AG09319 (cell line): ENCODE results near the gene CDH13.

Experiments used
- DNase-seq: peaks from one replicate; pipeline ENCODE4 v3.0.0-alpha.2; 2010; ENCODE audit warnings: low read depth; ENCODE audit errors: extremely low read depth
- TF ChIP-seq, protein P1 (sequence below): IDR thresholded peaks from 2 replicates; pipeline ENCODE4 v1.5.1; 2011; ENCODE audit warnings: low read depth, mild to moderate bottlenecking, inconsistent platforms, low read length, moderate library complexity

Gene CDH13

GRCh38 chr16:83351846-83352245, 725.1 kb downstream of the CDH13 start:
- no peak for DNase-seq
- TF ChIP-seq, protein P1, sequence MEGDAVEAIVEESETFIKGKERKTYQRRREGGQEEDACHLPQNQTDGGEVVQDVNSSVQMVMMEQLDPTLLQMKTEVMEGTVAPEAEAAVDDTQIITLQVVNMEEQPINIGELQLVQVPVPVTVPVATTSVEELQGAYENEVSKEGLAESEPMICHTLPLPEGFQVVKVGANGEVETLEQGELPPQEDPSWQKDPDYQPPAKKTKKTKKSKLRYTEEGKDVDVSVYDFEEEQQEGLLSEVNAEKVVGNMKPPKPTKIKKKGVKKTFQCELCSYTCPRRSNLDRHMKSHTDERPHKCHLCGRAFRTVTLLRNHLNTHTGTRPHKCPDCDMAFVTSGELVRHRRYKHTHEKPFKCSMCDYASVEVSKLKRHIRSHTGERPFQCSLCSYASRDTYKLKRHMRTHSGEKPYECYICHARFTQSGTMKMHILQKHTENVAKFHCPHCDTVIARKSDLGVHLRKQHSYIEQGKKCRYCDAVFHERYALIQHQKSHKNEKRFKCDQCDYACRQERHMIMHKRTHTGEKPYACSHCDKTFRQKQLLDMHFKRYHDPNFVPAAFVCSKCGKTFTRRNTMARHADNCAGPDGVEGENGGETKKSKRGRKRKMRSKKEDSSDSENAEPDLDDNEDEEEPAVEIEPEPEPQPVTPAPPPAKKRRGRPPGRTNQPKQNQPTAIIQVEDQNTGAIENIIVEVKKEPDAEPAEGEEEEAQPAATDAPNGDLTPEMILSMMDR = no peak

GRCh38 chr16:83353241-83353640, 726.5 kb downstream of the CDH13 start:
- TF ChIP-seq, protein P1 = no peak
- DNase-seq = no peak

DNA sequence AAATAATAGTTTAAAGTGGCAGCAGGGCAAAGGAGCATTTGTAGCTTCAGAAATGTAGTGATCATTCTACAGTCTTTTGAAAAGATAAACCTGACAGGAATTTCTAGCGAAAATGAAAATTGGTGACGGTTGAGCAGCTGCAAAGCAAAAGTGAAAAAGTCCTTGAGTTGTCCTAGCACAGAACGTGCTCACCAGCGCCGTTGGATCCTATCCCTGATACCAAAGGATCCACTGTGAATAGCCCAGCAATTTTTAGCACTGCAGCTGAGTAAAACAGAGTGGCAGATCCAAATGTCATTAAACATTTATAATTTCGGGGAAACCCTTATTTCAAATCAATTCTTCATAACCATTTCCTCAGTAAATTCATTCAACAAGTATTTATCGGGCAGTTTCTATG, 727.2 kb downstream of the CDH13 start:
- TF ChIP-seq, protein P1 = no peak

DNA sequence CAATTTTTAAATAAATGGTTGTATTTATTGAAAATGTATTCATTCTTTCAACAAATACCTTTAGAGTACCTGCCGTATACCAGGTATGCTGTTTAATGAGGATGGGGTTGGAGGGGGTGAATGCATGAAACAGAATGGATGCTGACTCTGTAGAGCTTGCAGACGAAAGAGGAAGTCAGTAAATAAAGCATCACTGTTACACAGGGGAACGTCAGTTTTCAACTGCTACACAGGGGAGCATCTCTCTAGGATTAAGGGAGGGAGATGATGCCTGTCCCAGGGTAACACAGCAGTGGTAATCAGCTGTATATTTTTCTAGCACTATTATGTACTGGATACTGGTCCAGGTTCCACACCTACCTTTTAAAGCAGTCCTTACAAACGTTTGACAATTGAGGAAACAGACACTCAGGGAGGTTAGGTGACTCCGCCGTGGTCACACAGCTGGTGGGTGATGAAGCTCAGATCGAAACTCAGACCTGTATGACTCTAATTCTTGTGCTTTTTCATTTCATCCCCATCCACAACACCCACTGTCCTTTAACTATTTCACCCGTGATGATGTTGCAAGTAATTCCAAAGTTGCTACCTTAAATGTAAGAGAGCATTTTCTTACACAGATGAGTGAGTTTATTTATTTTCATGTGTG, 728.9 kb downstream of the CDH13 start:
- TF ChIP-seq, protein P1 = no peak
- no peak for DNase-seq

More for the DNA sequence above, 727.2 kb downstream of the CDH13 start:
- DNase-seq = no peak

DNA sequence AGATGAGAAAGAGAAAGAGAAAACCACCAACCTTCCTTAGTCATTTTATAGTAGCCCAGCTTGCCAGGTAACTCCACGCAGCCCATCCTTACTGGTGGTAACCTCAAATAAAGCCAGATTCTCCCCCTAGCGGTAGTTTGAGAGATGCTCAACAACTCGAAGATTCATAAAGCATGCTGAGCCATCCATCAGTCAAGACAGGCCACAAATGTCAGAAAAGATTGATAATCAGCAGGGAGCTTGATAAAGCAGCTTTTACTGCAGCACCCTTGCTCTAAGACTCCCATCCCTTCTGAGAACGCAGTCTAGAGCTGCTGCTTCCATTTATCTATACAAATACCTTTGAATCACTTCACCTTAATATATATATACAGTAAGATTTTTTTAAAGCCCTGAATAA, 729.5 kb downstream of the CDH13 start:
- peak; percentile 43 for DNase-seq
- TF ChIP-seq, protein P1 = peak; percentile 81

GRCh38 chr16:83356986-83357385, 730.2 kb downstream of the CDH13 start:
- no peak for DNase-seq
- TF ChIP-seq, protein P1 = no peak

DNA sequence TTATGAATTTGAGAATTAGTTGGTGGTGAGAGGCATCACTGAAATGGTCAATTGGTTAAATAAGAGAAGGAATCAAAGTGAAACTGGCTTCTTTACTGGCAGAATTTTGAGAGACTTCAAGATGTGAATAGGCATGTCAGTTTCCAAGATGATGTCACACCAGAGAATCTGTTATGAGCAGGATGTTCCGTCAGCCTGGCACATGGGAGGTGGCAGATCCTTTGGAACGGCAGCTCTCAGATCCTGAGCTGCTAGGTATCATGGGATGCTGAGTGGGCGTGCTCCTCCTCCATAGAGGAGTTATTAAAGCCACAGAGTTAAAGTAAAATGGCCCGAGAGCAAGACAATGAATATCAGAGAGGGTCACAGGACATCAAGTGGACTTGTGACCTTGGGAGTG, 736.8 kb downstream of the CDH13 start:
- DNase-seq = no peak
- TF ChIP-seq, protein P1 = no peak
